Measurements from ENCODE around the gene FOXN3. TPM values are rescaled to one million over a fixed set of nuclear protein-coding genes. Genes with fewer than 3 reads are reported as not detected.

Gene FOXN3
- total and polyA plus RNA-seq, 3 experiments from 2014 or later: 73.9 to 136 (median 74.8) TPM

- peak overlapping the region in 7 of 8 donors; percentile 39 to 79 (median 44) for H3K27ac Mint-ChIP-seq
- ChIA-PET CTCF (interaction anchor here (1.2 to 2.6 kb wide), 7 partner anchors 9 to 389 kb away, joined by 3 to 9 read pairs (median 3); no protein-coding TSS in a partner anchor), POLR2A (interaction anchor here (0.6 to 1.3 kb wide), 2 partner anchors 204 to 218 kb away, joined by 5 to 6 read pairs; no protein-coding TSS in a partner anchor)
- peaks cover 0 to 39% (median 0%) of the 10 kb centered on the region in 3 donors for H3K36me3 Mint-ChIP-seq
- DNase-seq: no peak
- Histone ChIP-seq H3K9me3 (ENCODE audit: low read length) (no peaks in the 10 kb centered on the region), H3K27me3 (ENCODE audit: insufficient read depth, low read length, poor library complexity, severe bottlenecking) (no peaks in the 10 kb centered on the region), H3K36me3 (ENCODE audit: insufficient read depth, low read length) (peaks cover 7% of the 10 kb centered on the region), H3K27ac (ENCODE audit: low read depth, low read length) (no peak overlapping the region), H3K4me1 (ENCODE audit: insufficient read depth, low read length) (peaks cover 35% of the 10 kb centered on the region), H3K4me3 (ENCODE audit: low read length) (no peak overlapping the region)
- H3K27me3 Mint-ChIP-seq: no peaks in the 10 kb centered on the region
- H3K9me3 Mint-ChIP-seq: no peaks in the 10 kb centered on the region
- H3K4me3 Mint-ChIP-seq: peak overlapping the region; percentile 79 to 94 (median 92)
- H3K4me1 Mint-ChIP-seq: peaks cover 48 to 68% (median 67%) of the 10 kb centered on the region in 3 donors
These were observed 1.9 kb downstream of the FOXN3 start for GRCh38 chr14:89415159-89415558.

- ChIA-PET POLR2A (no interaction called here), CTCF (no interaction called here)
- DNase-seq: no peak
- H3K27me3 Mint-ChIP-seq: no peaks in the 10 kb centered on the region
- no peak overlapping the region for H3K4me3 Mint-ChIP-seq
- H3K4me1 Mint-ChIP-seq: peaks cover 49 to 74% (median 73%) of the 10 kb centered on the region in 3 donors
- H3K36me3 Mint-ChIP-seq: peaks cover 0 to 51% (median 0%) of the 10 kb centered on the region in 3 donors
- Histone ChIP-seq H3K27me3 (ENCODE audit: insufficient read depth, low read length, poor library complexity, severe bottlenecking) (no peaks in the 10 kb centered on the region), H3K4me3 (ENCODE audit: low read length) (no peak overlapping the region), H3K9me3 (ENCODE audit: low read length) (no peaks in the 10 kb centered on the region), H3K4me1 (ENCODE audit: insufficient read depth, low read length) (peaks cover 37% of the 10 kb centered on the region), H3K27ac (ENCODE audit: low read depth, low read length) (no peak overlapping the region), H3K36me3 (ENCODE audit: insufficient read depth, low read length) (peaks cover 7% of the 10 kb centered on the region)
- H3K27ac Mint-ChIP-seq: peak overlapping the region in 2 of 8 donors; percentile 21 to 72
- H3K9me3 Mint-ChIP-seq: no peaks in the 10 kb centered on the region
These were observed 5.1 kb downstream of the FOXN3 start for GRCh38 chr14:89411976-89412375.

GRCh38 chr14:89409961-89410360 lies 7.1 kb downstream of the FOXN3 start:
- CTCF ChIA-PET: interaction anchor here (0.5 kb wide), 1 partner anchor 364 kb away, joined by 3 read pairs; no protein-coding TSS in a partner anchor
- Mint-ChIP-seq H3K4me1 (peaks cover 48 to 75% (median 75%) of the 10 kb centered on the region in 3 donors), H3K36me3 (peaks cover 0 to 50% (median 4%) of the 10 kb centered on the region in 3 donors)

GRCh38 chr14:89408907-89409700 lies 7.9 kb downstream of the FOXN3 start:
- H3K27me3 Mint-ChIP-seq: no peaks in the 10 kb centered on the region
- DNase-seq: no peak
- H3K27ac Mint-ChIP-seq: peak overlapping the region in 2 of 8 donors; percentile 43 to 61
- no peak overlapping the region for H3K27ac ChIP-seq (ENCODE audit: low read depth, low read length)
- H3K4me3 ChIP-seq (ENCODE audit: low read length): no peak overlapping the region
- no peak overlapping the region for H3K4me3 Mint-ChIP-seq
- H3K9me3 ChIP-seq (ENCODE audit: low read length): no peaks in the 10 kb centered on the region
- H3K4me1 Mint-ChIP-seq: peaks cover 45 to 78% (median 72%) of the 10 kb centered on the region in 3 donors
- ChIA-PET CTCF (no interaction called here), POLR2A (no interaction called here)
- peaks cover 7% of the 10 kb centered on the region for H3K36me3 ChIP-seq (ENCODE audit: insufficient read depth, low read length)
- peaks cover 0 to 55% (median 4%) of the 10 kb centered on the region in 3 donors for H3K36me3 Mint-ChIP-seq
- peaks cover 32% of the 10 kb centered on the region for H3K4me1 ChIP-seq (ENCODE audit: insufficient read depth, low read length)
- H3K9me3 Mint-ChIP-seq: no peaks in the 10 kb centered on the region
- no peaks in the 10 kb centered on the region for H3K27me3 ChIP-seq (ENCODE audit: insufficient read depth, low read length, poor library complexity, severe bottlenecking)

More at GRCh38 chr14:89409961-89410360, 7.1 kb downstream of the FOXN3 start:
- H3K4me3 Mint-ChIP-seq: peak overlapping the region in 2 of 7 donors; percentile 7 to 27
- H3K27ac ChIP-seq (ENCODE audit: low read depth, low read length): no peak overlapping the region
- no peak overlapping the region for H3K4me3 ChIP-seq (ENCODE audit: low read length)
- H3K27me3 ChIP-seq (ENCODE audit: insufficient read depth, low read length, poor library complexity, severe bottlenecking): no peaks in the 10 kb centered on the region
- DNase-seq: no peak
- POLR2A ChIA-PET: no interaction called here
- H3K27ac Mint-ChIP-seq: peak overlapping the region in 2 of 8 donors; percentile 43 to 60
- H3K27me3 Mint-ChIP-seq: no peaks in the 10 kb centered on the region
- H3K9me3 ChIP-seq (ENCODE audit: low read length): no peaks in the 10 kb centered on the region
- H3K9me3 Mint-ChIP-seq: no peaks in the 10 kb centered on the region
- peaks cover 36% of the 10 kb centered on the region for H3K4me1 ChIP-seq (ENCODE audit: insufficient read depth, low read length)
- peaks cover 7% of the 10 kb centered on the region for H3K36me3 ChIP-seq (ENCODE audit: insufficient read depth, low read length)

- Histone ChIP-seq H3K4me3 (ENCODE audit: low read length) (no peak overlapping the region), H3K36me3 (ENCODE audit: insufficient read depth, low read length) (peaks cover 7% of the 10 kb centered on the region), H3K9me3 (ENCODE audit: low read length) (no peaks in the 10 kb centered on the region), H3K27me3 (ENCODE audit: insufficient read depth, low read length, poor library complexity, severe bottlenecking) (no peaks in the 10 kb centered on the region), H3K27ac (ENCODE audit: low read depth, low read length) (no peak overlapping the region), H3K4me1 (ENCODE audit: insufficient read depth, low read length) (peaks cover 43% of the 10 kb centered on the region)
- H3K27ac Mint-ChIP-seq: peak overlapping the region in 3 of 8 donors; percentile 47 to 63 (median 61)
- peak overlapping the region in 3 of 7 donors; percentile 3 to 48 (median 13) for H3K4me3 Mint-ChIP-seq
- no peak for DNase-seq
- H3K4me1 Mint-ChIP-seq: peaks cover 50 to 83% (median 75%) of the 10 kb centered on the region in 3 donors
- CTCF ChIA-PET: no interaction called here
- H3K27me3 Mint-ChIP-seq: no peaks in the 10 kb centered on the region
- H3K36me3 Mint-ChIP-seq: peaks cover 0 to 57% (median 9%) of the 10 kb centered on the region in 3 donors
- H3K9me3 Mint-ChIP-seq: no peaks in the 10 kb centered on the region
- POLR2A ChIA-PET: no interaction called here
These were observed 9.2 kb downstream of the FOXN3 start for GRCh38 chr14:89407856-89408255.

GRCh38 chr14:89406941-89407340 lies 10.1 kb downstream of the FOXN3 start:
- ChIA-PET CTCF (interaction anchor here (2.1 kb wide), 1 partner anchor 8 kb away, joined by 5 read pairs; no protein-coding TSS in a partner anchor), POLR2A (no interaction called here)
- no peak for DNase-seq
- H3K27me3 Mint-ChIP-seq: no peaks in the 10 kb centered on the region
- peaks cover 54 to 85% (median 75%) of the 10 kb centered on the region in 3 donors for H3K4me1 Mint-ChIP-seq
- Histone ChIP-seq H3K4me3 (ENCODE audit: low read length) (no peak overlapping the region), H3K27me3 (ENCODE audit: insufficient read depth, low read length, poor library complexity, severe bottlenecking) (no peaks in the 10 kb centered on the region), H3K4me1 (ENCODE audit: insufficient read depth, low read length) (peaks cover 46% of the 10 kb centered on the region), H3K9me3 (ENCODE audit: low read length) (no peaks in the 10 kb centered on the region), H3K36me3 (ENCODE audit: insufficient read depth, low read length) (peaks cover 7% of the 10 kb centered on the region), H3K27ac (ENCODE audit: low read depth, low read length) (no peak overlapping the region)
- no peaks in the 10 kb centered on the region for H3K9me3 Mint-ChIP-seq
- H3K27ac Mint-ChIP-seq: peak overlapping the region in 3 of 8 donors; percentile 39 to 51 (median 40)
- H3K4me3 Mint-ChIP-seq: no peak overlapping the region
- H3K36me3 Mint-ChIP-seq: peaks cover 0 to 51% (median 17%) of the 10 kb centered on the region in 3 donors

- H3K36me3 Mint-ChIP-seq: peaks cover 0 to 51% (median 19%) of the 10 kb centered on the region in 3 donors
- Histone ChIP-seq H3K4me1 (ENCODE audit: insufficient read depth, low read length) (peaks cover 44% of the 10 kb centered on the region), H3K27me3 (ENCODE audit: insufficient read depth, low read length, poor library complexity, severe bottlenecking) (no peaks in the 10 kb centered on the region), H3K36me3 (ENCODE audit: insufficient read depth, low read length) (peaks cover 6% of the 10 kb centered on the region), H3K9me3 (ENCODE audit: low read length) (no peaks in the 10 kb centered on the region), H3K27ac (ENCODE audit: low read depth, low read length) (no peak overlapping the region), H3K4me3 (ENCODE audit: low read length) (no peak overlapping the region)
- CTCF ChIA-PET: interaction anchor here (0.9 to 2.1 kb wide), 2 partner anchors 9 to 10 kb away, joined by 3 to 5 read pairs; no protein-coding TSS in a partner anchor
- H3K4me3 Mint-ChIP-seq: no peak overlapping the region
- H3K9me3 Mint-ChIP-seq: no peaks in the 10 kb centered on the region
- H3K27me3 Mint-ChIP-seq: no peaks in the 10 kb centered on the region
- no peak for DNase-seq
- peaks cover 59 to 88% (median 80%) of the 10 kb centered on the region in 3 donors for H3K4me1 Mint-ChIP-seq
- H3K27ac Mint-ChIP-seq: peak overlapping the region in 3 of 8 donors; percentile 39 to 51 (median 40)
- POLR2A ChIA-PET: no interaction called here
These were observed 10.7 kb downstream of the FOXN3 start for GRCh38 chr14:89406361-89406760.

GRCh38 chr14:89405712-89406111 lies 11.3 kb downstream of the FOXN3 start:
- Mint-ChIP-seq H3K4me3 (peak overlapping the region in 1 of 7 donors; percentile 69), H3K4me1 (peaks cover 60 to 84% (median 76%) of the 10 kb centered on the region in 3 donors), H3K27me3 (no peaks in the 10 kb centered on the region), H3K36me3 (peaks cover 0 to 44% (median 21%) of the 10 kb centered on the region in 3 donors), H3K27ac (peak overlapping the region in 1 of 8 donors; percentile 50), H3K9me3 (no peaks in the 10 kb centered on the region)
- no peak for DNase-seq
- Histone ChIP-seq H3K27me3 (ENCODE audit: insufficient read depth, low read length, poor library complexity, severe bottlenecking) (no peaks in the 10 kb centered on the region), H3K9me3 (ENCODE audit: low read length) (no peaks in the 10 kb centered on the region), H3K4me3 (ENCODE audit: low read length) (no peak overlapping the region), H3K4me1 (ENCODE audit: insufficient read depth, low read length) (peaks cover 41% of the 10 kb centered on the region), H3K27ac (ENCODE audit: low read depth, low read length) (no peak overlapping the region), H3K36me3 (ENCODE audit: insufficient read depth, low read length) (no peaks in the 10 kb centered on the region)
- POLR2A ChIA-PET: no interaction called here
- CTCF ChIA-PET: interaction anchor here (0.9 to 2.1 kb wide), 2 partner anchors 9 to 11 kb away, joined by 3 to 5 read pairs; no protein-coding TSS in a partner anchor

Data from CD8-positive, alpha-beta memory T cell (primary cell).